Measurements from ENCODE around the gene FOXN1. TPM values are rescaled to one million over a fixed set of nuclear protein-coding genes. Genes with fewer than 3 reads are reported as not detected.

FOXN1 gene
- total RNA-seq, 1 donor from 2014 or later: not detected

GRCh38 chr17:28471531-28472342 lies 34.4 kb upstream of the FOXN1 start:
- Mint-ChIP-seq H3K9me3 (no peaks in the 10 kb centered on the region), H3K36me3 (ENCODE audit: low read depth) (no peaks in the 10 kb centered on the region)

GRCh38 chr17:28472871-28473497 lies 33.2 kb upstream of the FOXN1 start:
- peaks cover 2% of the 10 kb centered on the region for H3K27me3 Mint-ChIP-seq (ENCODE audit: insufficient read depth)
- H3K9me3 Mint-ChIP-seq: no peaks in the 10 kb centered on the region

More at GRCh38 chr17:28471531-28472342, 34.4 kb upstream of the FOXN1 start:
- no peak for DNase-seq (ENCODE audit: low spot score)
- H3K4me1 Mint-ChIP-seq (ENCODE audit: low read depth): peaks cover 41% of the 10 kb centered on the region
- H3K27me3 Mint-ChIP-seq (ENCODE audit: insufficient read depth): peaks cover 7% of the 10 kb centered on the region
- intact Hi-C loops (cut with micrococcal nuclease): no loop called here
- no peak overlapping the region for H3K27ac Mint-ChIP-seq
- no peak overlapping the region for H3K4me3 Mint-ChIP-seq

GRCh38 chr17:28473542-28473941 lies 32.6 kb upstream of the FOXN1 start, which contains the start of gene SLC13A2:
Gene SLC13A2 (plus strand): TSS chr17:28473644. CDS start chr17:28473713, 69 bp downstream.
- intact Hi-C loops (cut with micrococcal nuclease): no loop called here
- Mint-ChIP-seq H3K27me3 (ENCODE audit: insufficient read depth) (peaks cover 3% of the 10 kb centered on the region), H3K4me1 (ENCODE audit: low read depth) (peaks cover 27% of the 10 kb centered on the region), H3K27ac (no peak within 1 kb of the TSS), H3K4me3 (no peak within 1 kb of the TSS), H3K9me3 (no peaks in the 10 kb centered on the region), H3K36me3 (ENCODE audit: low read depth) (no peaks in the 10 kb centered on the region)
- DNase-seq (ENCODE audit: low spot score): no peak

More at GRCh38 chr17:28472871-28473497, 33.2 kb upstream of the FOXN1 start:
- no peak for DNase-seq (ENCODE audit: low spot score)
- intact Hi-C loops (cut with micrococcal nuclease): no loop called here
- peaks cover 32% of the 10 kb centered on the region for H3K4me1 Mint-ChIP-seq (ENCODE audit: low read depth)
- H3K4me3 Mint-ChIP-seq: no peak overlapping the region
- H3K36me3 Mint-ChIP-seq (ENCODE audit: low read depth): no peaks in the 10 kb centered on the region
- no peak overlapping the region for H3K27ac Mint-ChIP-seq

- peaks cover 6% of the 10 kb centered on the region for H3K27me3 Mint-ChIP-seq (ENCODE audit: insufficient read depth)
- no peak overlapping the region for H3K4me3 Mint-ChIP-seq
- H3K36me3 Mint-ChIP-seq (ENCODE audit: low read depth): no peaks in the 10 kb centered on the region
- H3K27ac Mint-ChIP-seq: no peak overlapping the region
- peaks cover 22% of the 10 kb centered on the region for H3K4me1 Mint-ChIP-seq (ENCODE audit: low read depth)
- no peak for DNase-seq (ENCODE audit: low spot score)
- intact Hi-C loops (cut with micrococcal nuclease): no loop called here
- H3K9me3 Mint-ChIP-seq: no peaks in the 10 kb centered on the region
These were observed 32.0 kb upstream of the FOXN1 start for GRCh38 chr17:28474111-28474531.

- H3K36me3 Mint-ChIP-seq (ENCODE audit: low read depth): no peaks in the 10 kb centered on the region
- peaks cover 6% of the 10 kb centered on the region for H3K27me3 Mint-ChIP-seq (ENCODE audit: insufficient read depth)
- no peak overlapping the region for H3K27ac Mint-ChIP-seq
- no peak overlapping the region for H3K4me3 Mint-ChIP-seq
- DNase-seq (ENCODE audit: low spot score): no peak
- intact Hi-C loops (cut with micrococcal nuclease): no loop called here
- no peaks in the 10 kb centered on the region for H3K9me3 Mint-ChIP-seq
- peaks cover 14% of the 10 kb centered on the region for H3K4me1 Mint-ChIP-seq (ENCODE audit: low read depth)
These were observed 30.8 kb upstream of the FOXN1 start for GRCh38 chr17:28475151-28475900.

GRCh38 chr17:28476076-28476865 lies 29.9 kb upstream of the FOXN1 start:
- Mint-ChIP-seq H3K27me3 (ENCODE audit: insufficient read depth) (peaks cover 6% of the 10 kb centered on the region), H3K4me3 (no peak overlapping the region), H3K9me3 (no peaks in the 10 kb centered on the region), H3K36me3 (ENCODE audit: low read depth) (no peaks in the 10 kb centered on the region), H3K4me1 (ENCODE audit: low read depth) (peaks cover 14% of the 10 kb centered on the region), H3K27ac (no peak overlapping the region)
- intact Hi-C loops (cut with micrococcal nuclease): no loop called here
- no peak for DNase-seq (ENCODE audit: low spot score)

GRCh38 chr17:28477928-28478327 lies 28.2 kb upstream of the FOXN1 start:
- Mint-ChIP-seq H3K4me3 (no peak overlapping the region), H3K27ac (no peak overlapping the region), H3K4me1 (ENCODE audit: low read depth) (peaks cover 14% of the 10 kb centered on the region), H3K27me3 (ENCODE audit: insufficient read depth) (peaks cover 6% of the 10 kb centered on the region), H3K36me3 (ENCODE audit: low read depth) (no peaks in the 10 kb centered on the region), H3K9me3 (no peaks in the 10 kb centered on the region)
- intact Hi-C loops (cut with micrococcal nuclease): no loop called here
- DNase-seq (ENCODE audit: low spot score): no peak

- no peaks in the 10 kb centered on the region for H3K36me3 Mint-ChIP-seq (ENCODE audit: low read depth)
- intact Hi-C loops (cut with micrococcal nuclease): no loop called here
- DNase-seq (ENCODE audit: low spot score): no peak
- no peak overlapping the region for H3K4me3 Mint-ChIP-seq
- peaks cover 9% of the 10 kb centered on the region for H3K27me3 Mint-ChIP-seq (ENCODE audit: insufficient read depth)
- H3K9me3 Mint-ChIP-seq: no peaks in the 10 kb centered on the region
- H3K27ac Mint-ChIP-seq: no peak overlapping the region
- peaks cover 19% of the 10 kb centered on the region for H3K4me1 Mint-ChIP-seq (ENCODE audit: low read depth)
These were observed 27.2 kb upstream of the FOXN1 start for GRCh38 chr17:28478712-28479615.

- no peak overlapping the region for H3K4me3 Mint-ChIP-seq
- DNase-seq (ENCODE audit: low spot score): no peak
- peaks cover 21% of the 10 kb centered on the region for H3K4me1 Mint-ChIP-seq (ENCODE audit: low read depth)
- peaks cover 11% of the 10 kb centered on the region for H3K27me3 Mint-ChIP-seq (ENCODE audit: insufficient read depth)
- H3K36me3 Mint-ChIP-seq (ENCODE audit: low read depth): no peaks in the 10 kb centered on the region
- H3K27ac Mint-ChIP-seq: no peak overlapping the region
- no peaks in the 10 kb centered on the region for H3K9me3 Mint-ChIP-seq
- intact Hi-C loops (cut with micrococcal nuclease): no loop called here
These were observed 25.9 kb upstream of the FOXN1 start for GRCh38 chr17:28480278-28480677.

GRCh38 chr17:28480799-28481571 lies 25.2 kb upstream of the FOXN1 start:
- H3K4me1 Mint-ChIP-seq (ENCODE audit: low read depth): peaks cover 14% of the 10 kb centered on the region
- H3K27me3 Mint-ChIP-seq (ENCODE audit: insufficient read depth): peaks cover 11% of the 10 kb centered on the region
- intact Hi-C loops (cut with micrococcal nuclease): no loop called here
- no peak overlapping the region for H3K4me3 Mint-ChIP-seq
- DNase-seq (ENCODE audit: low spot score): no peak
- H3K36me3 Mint-ChIP-seq (ENCODE audit: low read depth): no peaks in the 10 kb centered on the region
- no peak overlapping the region for H3K27ac Mint-ChIP-seq
- no peaks in the 10 kb centered on the region for H3K9me3 Mint-ChIP-seq

- intact Hi-C loops (cut with micrococcal nuclease): no loop called here
- Mint-ChIP-seq H3K4me3 (no peak overlapping the region), H3K27me3 (ENCODE audit: insufficient read depth) (peaks cover 15% of the 10 kb centered on the region), H3K36me3 (ENCODE audit: low read depth) (no peaks in the 10 kb centered on the region), H3K27ac (no peak overlapping the region), H3K9me3 (no peaks in the 10 kb centered on the region), H3K4me1 (ENCODE audit: low read depth) (peaks cover 13% of the 10 kb centered on the region)
- DNase-seq (ENCODE audit: low spot score): no peak
These were observed 23.5 kb upstream of the FOXN1 start for GRCh38 chr17:28482551-28483199.
